H1 (cell line): ENCODE measurements around the gene RAB26.

Source experiments
- ASH2L ChIP-seq: fragments of 200-600, 300-600 bp; sonication (generic); IDR thresholded peaks from one replicate; pipeline ENCODE4 v1.7.1; 2017; ENCODE audit warnings: low read length
- CEBPB ChIP-seq: IDR thresholded peaks from 2 replicates; pipeline ENCODE4 v1.6.1; 2012; ENCODE audit warnings: low read depth, low read length
- EP300 ChIP-seq, 2 experiments: IDR thresholded peaks; 1 replicate in 1 of 2; 2 replicates in 1 of 2; pipeline ENCODE4 v1.6.1; 2011 to 2012; ENCODE audit warnings: low read depth in 2 of 2, low read length in 2 of 2, mild to moderate bottlenecking in 2 of 2, borderline replicate concordance in 1 of 2, inconsistent platforms in 1 of 2, moderate library complexity in 1 of 2
- EZH2 ChIP-seq: fragments of 200-600 bp; sonication (generic); IDR thresholded peaks from 2 replicates; pipeline ENCODE4 v1.7.1; 2012; ENCODE audit warnings: low read depth, mild to moderate bottlenecking, moderate library complexity, low read length, inconsistent platforms; ENCODE audit not compliant: severe bottlenecking
- JUN ChIP-seq: IDR thresholded peaks from 2 replicates; pipeline ENCODE4 v1.6.1; 2011; ENCODE audit warnings: low read depth, mild to moderate bottlenecking, improper control_type of control experiment, low read length
- JUND ChIP-seq: IDR thresholded peaks from 2 replicates; pipeline ENCODE4 v1.6.1; 2011; ENCODE audit warnings: mild to moderate bottlenecking, improper control_type of control experiment, low read length
- POLR2A ChIP-seq, 2 experiments: IDR thresholded peaks; 1 replicate in 1 of 2; 2 replicates in 1 of 2; pipeline ENCODE4 v1.6.1; 2011; ENCODE audit warnings: low read depth in 2 of 2, low read length in 2 of 2, mild to moderate bottlenecking in 2 of 2; ENCODE audit errors: control extremely low read depth in 1 of 2
- POLR2AphosphoS5 ChIP-seq: IDR thresholded peaks from 2 replicates; pipeline ENCODE4 v1.6.1; 2011; ENCODE audit warnings: low read depth, low read length
- RFX5 ChIP-seq: IDR thresholded peaks from 2 replicates; pipeline ENCODE4 v1.6.1; 2011; ENCODE audit warnings: low read depth, low read length, improper control_type of control experiment, borderline replicate concordance
- SIRT6 ChIP-seq: IDR thresholded peaks from one replicate; pipeline ENCODE4 v1.7.1; 2012; ENCODE audit warnings: low read length, inconsistent platforms
- TCF12 ChIP-seq: IDR thresholded peaks from 2 replicates; pipeline ENCODE4 v1.6.1; 2011; ENCODE audit warnings: low read depth, mild to moderate bottlenecking, low read length
- TEAD4 ChIP-seq: IDR thresholded peaks from 2 replicates; pipeline ENCODE4 v1.6.1; 2012; ENCODE audit warnings: low read depth, low read length, inconsistent platforms, mixed read lengths
- TF ChIP-seq, protein P1 (sequence below), 3 experiments: IDR thresholded peaks; 1 replicate in 2 of 3; 2 replicates in 1 of 3; pipeline versions ENCODE4 v1.5.1 to v1.6.1; 2011; ENCODE audit warnings: low read length in 3 of 3, mild to moderate bottlenecking in 3 of 3, inconsistent platforms in 2 of 3, low read depth in 1 of 3, moderate library complexity in 1 of 3; ENCODE audit not compliant: insufficient read depth in 1 of 3; ENCODE audit errors: control extremely low read depth in 1 of 3
- TF ChIP-seq, protein P2 (sequence below): IDR thresholded peaks from 2 replicates; pipeline ENCODE4 v1.6.1; 2012; ENCODE audit warnings: inconsistent platforms

DNA sequence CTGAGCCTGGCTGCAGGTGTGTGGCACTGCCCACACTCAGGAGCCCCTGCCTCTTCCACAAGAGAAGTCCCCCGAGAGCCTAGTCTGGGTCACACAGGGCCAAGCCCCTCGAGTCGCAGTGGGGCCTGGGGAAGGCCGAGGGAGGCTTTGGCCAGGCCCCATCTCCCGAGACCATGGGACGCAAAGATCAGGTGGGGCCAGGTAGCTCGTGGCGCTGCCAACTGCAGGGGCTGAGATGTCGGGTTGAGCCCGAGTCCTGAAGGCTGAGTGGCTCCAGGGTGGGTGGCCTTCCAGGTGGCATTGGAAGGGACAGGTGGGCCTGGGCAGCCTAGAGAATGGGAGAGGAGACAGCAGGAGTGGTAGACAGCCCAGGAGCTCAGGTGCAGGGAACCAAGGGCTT lies 13.5 kb downstream of the RAB26 start:
- TF ChIP-seq, protein P1, sequence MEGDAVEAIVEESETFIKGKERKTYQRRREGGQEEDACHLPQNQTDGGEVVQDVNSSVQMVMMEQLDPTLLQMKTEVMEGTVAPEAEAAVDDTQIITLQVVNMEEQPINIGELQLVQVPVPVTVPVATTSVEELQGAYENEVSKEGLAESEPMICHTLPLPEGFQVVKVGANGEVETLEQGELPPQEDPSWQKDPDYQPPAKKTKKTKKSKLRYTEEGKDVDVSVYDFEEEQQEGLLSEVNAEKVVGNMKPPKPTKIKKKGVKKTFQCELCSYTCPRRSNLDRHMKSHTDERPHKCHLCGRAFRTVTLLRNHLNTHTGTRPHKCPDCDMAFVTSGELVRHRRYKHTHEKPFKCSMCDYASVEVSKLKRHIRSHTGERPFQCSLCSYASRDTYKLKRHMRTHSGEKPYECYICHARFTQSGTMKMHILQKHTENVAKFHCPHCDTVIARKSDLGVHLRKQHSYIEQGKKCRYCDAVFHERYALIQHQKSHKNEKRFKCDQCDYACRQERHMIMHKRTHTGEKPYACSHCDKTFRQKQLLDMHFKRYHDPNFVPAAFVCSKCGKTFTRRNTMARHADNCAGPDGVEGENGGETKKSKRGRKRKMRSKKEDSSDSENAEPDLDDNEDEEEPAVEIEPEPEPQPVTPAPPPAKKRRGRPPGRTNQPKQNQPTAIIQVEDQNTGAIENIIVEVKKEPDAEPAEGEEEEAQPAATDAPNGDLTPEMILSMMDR (IDR thresholded peaks at IDR 0.05; ENCODE audit: control extremely low read depth in 1 of 3, insufficient read depth in 1 of 3, low read depth in 1 of 3, low read length in 3 of 3), result no peak
- no peak for TF ChIP-seq POLR2A (IDR thresholded peaks at IDR 0.05; ENCODE audit: control extremely low read depth in 1 of 2, low read depth in 2 of 2, low read length in 2 of 2)
- TF ChIP-seq CEBPB, result no peak
- no peak for TF ChIP-seq EP300 (IDR thresholded peaks at IDR 0.05; ENCODE audit: borderline replicate concordance in 1 of 2, low read depth in 2 of 2, low read length in 2 of 2)
- no peak for TF ChIP-seq JUND
- no peak for TF ChIP-seq TCF12
- TF ChIP-seq TEAD4, result no peak
- TF ChIP-seq ASH2L, result no peak
- no peak for TF ChIP-seq SIRT6
- TF ChIP-seq JUN, result no peak
- TF ChIP-seq, protein P2, sequence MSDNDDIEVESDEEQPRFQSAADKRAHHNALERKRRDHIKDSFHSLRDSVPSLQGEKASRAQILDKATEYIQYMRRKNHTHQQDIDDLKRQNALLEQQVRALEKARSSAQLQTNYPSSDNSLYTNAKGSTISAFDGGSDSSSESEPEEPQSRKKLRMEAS, result no peak
- no peak for TF ChIP-seq EZH2
- no peak for TF ChIP-seq POLR2AphosphoS5
- TF ChIP-seq RFX5, result no peak
